Stimulated activated CD4-positive, alpha-beta T cell treated with anti-CD3 and anti-CD28 coated beads, Interleukin-1b, Interleukin-23, amount 100 ng/mL, for 1 hour (primary cell): Measurements from ENCODE around the gene TEN1.

ENCODE experiments used
- DNase-seq, 2 donors: peaks; one replicate each; pipeline ENCODE4 v3.0.0-alpha.2; 2020; ENCODE audit warnings: low read depth in 2 of 2

TEN1 gene

GRCh38 chr17:75976175-75976848, 2.7 kb upstream of the TEN1 start:
- no peak for DNase-seq

DNA sequence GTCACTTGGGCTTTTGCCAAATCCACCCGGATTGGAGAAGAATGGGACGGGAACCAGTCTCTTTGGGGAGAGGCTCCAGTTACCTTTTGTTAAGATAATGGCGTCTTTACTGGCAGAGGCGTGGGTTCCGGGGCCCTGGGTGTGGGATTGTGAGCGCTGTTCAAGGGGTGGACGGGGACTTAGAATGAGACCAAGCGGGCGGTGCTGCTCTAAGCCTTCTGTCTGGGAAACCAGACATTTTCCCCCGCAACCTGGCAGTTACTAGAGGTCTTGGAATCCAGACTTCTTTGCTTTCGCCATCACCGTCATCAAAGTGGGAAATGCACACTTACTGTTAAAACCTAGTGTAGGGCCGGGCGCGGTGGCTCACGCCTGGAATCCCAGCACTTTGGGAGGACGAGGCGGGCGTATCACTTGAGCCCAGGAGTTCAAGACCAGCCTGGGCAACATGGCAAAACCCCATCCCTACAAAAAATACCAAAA, 706 bp downstream of the TEN1 start:
- DNase-seq = no peak

GRCh38 chr17:75980188-75981018, 1.4 kb downstream of the TEN1 start:
- no peak for DNase-seq

GRCh38 chr17:75981019-75981615, 2.1 kb downstream of the TEN1 start:
- DNase-seq = no peak

DNA sequence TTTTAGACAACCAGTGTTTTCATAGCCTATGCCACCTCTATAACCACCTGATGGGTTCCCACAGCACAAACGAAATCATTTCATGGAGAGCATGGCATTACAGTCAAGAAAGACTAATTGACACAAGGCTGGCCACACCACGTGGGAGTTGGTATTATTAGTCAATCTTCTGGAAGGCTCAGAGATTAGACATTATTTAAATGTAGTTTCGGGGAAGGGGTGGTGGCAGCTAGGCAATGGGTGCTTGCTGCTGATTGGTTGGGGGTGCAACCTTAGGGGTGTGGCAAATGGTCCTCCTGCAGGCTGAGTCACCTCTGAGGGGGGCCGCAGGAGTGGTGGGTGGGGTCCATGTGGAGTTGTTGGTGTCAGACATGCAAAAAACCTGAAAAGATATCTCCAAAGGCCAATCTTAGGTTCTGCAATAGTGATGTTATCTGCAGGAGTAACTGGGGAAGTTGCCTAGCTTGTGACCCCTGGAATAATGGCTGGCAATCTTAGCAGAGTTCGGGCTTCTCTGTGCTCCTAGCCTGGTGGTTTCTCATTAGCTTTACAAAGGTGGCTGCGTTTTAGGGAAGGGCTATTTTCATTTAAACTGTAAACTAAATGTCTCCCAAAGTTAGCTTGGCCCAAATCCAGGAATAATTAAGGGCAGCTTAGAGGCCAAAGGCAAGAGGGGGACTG, 4.6 kb downstream of the TEN1 start:
- no peak for DNase-seq

DNA sequence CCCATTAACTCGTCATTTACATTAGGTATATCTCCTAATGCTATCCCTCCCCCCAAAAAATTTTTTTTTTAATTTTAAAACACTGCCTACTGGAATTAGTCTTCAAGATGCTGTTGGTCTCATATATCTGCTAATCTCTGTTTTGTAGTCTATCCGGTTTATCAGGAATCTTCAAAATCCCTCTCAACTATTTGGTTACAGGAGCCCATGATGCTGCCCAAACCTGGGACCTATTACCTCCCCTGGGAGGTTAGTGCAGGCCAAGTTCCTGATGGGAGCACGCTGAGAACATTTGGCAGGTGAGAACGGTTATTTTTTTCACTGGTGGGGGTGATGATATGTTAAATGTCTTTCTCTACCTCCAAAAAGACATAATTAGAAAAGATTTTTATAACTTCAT, 6.9 kb downstream of the TEN1 start:
- DNase-seq = no peak

DNA sequence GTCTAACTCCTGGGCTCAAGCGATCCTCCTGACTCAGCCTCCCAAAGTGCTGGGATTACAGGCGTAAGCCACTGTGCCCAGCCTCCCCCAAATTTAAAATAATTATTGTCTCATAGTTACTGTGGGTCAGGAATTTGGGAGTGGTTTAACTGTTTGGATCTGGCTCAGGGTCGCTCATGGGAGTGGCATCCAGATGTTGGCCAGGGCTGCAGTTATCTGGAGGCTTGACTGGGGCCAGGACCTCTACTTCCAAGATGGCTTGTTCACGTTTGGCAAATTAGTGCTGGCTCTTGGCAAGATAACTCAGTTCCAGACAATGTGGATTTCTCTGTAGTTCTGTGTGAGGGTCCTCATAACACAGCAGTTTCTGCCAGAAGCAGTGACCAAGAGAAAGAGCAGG, 8.0 kb downstream of the TEN1 start:
- DNase-seq = no peak

DNA sequence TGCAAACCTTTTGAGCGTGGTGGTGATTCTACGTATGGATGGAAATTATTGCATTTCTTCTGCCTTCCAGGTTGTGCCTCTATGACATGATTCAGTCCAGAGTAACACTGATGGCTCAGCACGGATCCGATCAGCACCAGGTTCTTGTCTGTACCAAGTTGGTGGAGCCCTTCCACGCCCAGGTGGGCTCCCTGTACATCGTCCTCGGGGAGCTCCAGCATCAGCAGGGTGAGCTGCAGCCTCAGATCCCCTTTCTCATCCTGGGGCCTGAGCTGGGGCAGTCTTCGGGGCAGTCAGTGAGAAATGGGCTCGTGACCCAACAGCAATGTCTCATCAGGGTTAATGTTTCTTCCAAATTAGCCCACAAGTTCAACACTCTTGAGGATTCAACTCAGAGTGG, 12.4 kb downstream of the TEN1 start:
- DNase-seq = no peak

- DNase-seq = no peak
These were observed 15.8 kb downstream of the TEN1 start for GRCh38 chr17:75994802-75995370.

GRCh38 chr17:75995385-75995925, 16.4 kb downstream of the TEN1 start:
- no peak for DNase-seq

- no peak for DNase-seq
These were observed 17.9 kb downstream of the TEN1 start for GRCh38 chr17:75996665-75997590.

- DNase-seq = no peak
These were observed 19.3 kb downstream of the TEN1 start for GRCh38 chr17:75998327-75998795.

DNA sequence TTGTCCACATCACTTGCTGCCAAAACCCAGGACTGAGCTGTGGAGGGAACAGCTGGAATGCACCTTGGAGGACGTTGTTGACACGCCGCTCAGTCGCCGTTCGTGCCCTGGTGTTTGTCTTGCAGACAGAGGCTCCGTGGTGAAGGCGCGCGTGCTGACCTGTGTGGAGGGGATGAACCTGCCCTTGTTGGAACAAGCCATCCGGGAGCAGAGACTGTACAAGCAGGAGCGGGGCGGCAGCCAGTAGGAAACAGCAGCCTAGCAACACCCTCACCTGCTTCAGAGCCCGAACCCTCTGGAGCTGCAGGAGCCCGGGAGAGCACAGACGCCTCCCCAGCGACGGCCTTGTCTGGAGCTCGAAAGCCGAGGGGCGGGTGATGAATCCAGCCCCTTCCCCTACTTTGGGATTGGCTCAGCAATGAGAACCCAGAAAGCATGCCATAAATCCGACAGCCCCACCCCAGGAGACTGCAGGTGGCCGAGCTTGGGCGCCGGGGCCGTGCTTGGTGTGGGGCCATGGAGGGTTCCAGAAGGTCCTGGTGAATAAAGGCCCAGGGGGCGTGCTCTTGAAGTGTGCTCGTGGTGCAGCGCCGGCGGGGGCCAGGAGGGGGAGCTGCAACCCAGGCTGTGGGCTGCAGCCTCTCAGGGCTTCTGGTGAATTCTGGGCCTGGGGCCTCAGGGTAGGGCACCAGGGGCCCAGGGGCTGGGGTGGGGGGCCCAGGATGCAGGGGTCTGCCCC, 21.1 kb downstream of the TEN1 start:
- DNase-seq = peak; percentile 26 to 63

DNA sequence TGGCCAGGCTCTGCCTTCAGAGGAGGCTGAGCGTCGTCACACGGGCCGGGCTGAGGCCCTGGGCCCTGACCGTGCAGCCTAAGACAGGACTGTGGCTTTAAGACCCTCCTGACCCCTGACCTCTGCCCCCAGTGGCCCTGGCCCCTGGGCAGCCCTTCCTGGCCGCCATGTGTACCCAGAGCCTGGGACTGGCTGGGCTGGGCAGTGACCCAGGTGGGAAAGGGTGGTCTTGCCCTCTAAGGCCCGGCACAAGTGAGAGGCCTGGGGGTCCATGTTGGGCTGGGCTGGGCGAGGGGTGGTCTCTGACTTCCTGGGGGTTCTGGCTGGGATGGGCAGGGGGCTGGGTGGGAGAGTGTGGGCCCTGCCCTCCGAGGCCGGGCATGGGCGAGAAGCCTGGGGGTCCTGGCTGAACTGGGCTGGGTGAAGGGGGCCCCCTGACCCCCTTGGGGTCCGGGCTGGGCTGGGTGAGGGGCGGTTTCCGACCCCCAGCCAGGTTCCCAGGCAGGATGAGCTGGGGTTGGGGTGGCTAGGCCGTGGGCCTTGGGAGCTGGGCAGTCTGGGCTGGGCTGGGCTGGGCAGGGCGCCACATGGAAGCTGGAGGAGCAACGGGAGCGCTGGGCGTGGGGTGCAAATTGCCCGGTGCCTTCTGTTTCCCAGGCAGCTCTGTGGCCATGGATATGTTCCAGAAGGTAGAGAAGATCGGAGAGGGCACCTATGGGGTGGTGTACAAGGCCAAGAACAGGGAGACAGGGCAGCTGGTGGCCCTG, 21.9 kb downstream of the TEN1 start, which contains the start of gene CDK3:
CDK3 (plus strand) TSS at position 101 of the 767 bp plus-strand sequence; CDS start at position 672, 571 bp downstream.
- DNase-seq = no peak

DNA sequence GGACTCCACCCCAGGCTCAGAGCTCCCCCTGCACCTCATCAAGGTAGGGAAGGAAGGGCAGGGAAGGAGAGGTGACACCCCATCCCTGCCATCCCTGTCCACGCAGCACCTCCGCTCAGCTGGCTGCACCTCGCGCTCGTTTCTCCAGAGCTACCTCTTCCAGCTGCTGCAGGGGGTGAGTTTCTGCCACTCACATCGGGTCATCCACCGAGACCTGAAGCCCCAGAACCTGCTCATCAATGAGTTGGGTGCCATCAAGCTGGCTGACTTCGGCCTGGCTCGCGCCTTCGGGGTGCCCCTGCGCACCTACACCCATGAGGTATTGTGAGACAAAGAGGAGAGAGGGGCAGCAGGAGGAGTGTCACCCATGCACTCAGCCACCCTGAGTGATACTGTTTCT, 23.1 kb downstream of the TEN1 start:
- DNase-seq = no peak

DNA sequence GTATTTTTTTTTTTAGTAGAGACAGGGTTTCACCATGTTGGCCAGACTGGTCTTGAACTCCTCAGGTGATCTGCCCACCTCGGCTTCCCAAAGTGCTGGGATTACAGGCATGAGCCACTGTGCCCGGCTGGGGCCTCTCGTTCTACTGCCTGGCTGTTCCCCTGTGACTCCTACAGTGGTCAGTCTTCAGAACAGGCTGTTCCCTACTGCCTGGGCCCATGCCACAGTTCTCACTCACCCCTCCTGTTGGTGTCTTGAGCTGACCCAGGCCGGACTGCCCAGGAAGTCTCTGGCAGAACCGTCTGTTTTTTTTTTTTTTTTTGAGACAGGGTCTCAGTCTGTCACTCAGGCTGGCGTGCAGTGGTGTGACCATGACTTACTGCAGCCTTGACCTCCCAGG, 24.9 kb downstream of the TEN1 start:
- DNase-seq = no peak

DNA sequence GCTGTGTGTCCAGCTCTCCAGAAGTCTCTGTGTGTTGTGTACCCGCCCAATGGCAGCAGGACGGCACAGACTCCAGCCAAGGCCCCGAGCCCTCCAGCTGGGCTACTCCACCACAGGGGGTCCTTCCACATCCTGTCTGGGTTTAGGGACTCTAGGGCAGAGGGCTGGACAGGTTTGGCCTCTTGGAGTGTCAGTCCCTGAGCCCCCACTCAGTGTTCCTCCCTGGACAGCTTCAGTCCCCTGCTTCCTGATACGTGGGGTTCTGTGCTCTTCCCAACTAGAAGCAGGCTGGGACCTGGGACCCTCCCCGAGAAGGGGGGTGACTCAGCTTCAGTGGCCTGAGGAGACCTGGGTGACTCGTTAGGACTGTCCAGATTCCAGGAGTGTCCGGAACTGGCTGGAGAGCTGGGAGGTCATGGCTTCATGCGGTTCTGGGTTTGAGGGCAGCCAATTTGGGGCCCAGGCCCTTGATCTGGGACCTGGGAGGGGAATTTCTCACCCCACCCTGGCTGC, 25.8 kb downstream of the TEN1 start:
- no peak for DNase-seq
